Fibroblast of skin of left biceps (primary cell): ENCODE measurements around the gene HMGB2.

Experiments
- DNase-seq, 2 experiments: peaks; one replicate each; pipeline ENCODE4 v3.0.0-alpha.2; 2013; ENCODE audit warnings: low read depth in 2 of 2

The HMGB2 gene

DNA sequence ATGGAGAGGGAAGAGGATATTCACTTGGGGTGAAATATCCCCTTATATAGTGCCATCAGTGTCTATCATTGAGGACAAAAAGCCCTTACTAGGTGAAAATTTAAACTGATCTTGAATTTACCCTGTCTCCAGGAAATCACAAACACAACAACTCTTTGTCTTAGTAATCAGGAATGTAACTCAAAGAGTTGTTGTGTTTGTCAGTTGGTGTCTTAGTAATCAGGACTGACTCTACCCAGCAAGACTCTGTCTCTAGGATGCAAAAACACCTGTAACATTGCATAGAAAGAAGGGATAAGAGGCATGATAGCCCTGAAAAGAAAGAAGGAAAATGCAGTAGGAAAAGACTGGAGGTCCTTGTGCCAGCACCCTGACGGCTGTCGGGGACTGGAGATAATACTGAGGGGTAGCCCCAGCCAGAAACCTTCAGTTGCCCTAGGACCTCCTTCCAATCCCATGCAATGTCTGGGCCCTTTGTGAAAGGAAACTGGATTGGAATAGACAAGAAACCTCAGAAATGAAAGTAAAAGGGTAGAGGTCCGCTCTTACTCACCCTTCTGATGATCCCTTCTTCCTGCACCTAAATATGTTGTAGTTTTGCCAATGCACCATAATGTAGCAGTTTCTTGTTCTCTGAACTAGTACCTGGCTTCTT lies 45.3 kb downstream of the HMGB2 start:
- DNase-seq = no peak

DNA sequence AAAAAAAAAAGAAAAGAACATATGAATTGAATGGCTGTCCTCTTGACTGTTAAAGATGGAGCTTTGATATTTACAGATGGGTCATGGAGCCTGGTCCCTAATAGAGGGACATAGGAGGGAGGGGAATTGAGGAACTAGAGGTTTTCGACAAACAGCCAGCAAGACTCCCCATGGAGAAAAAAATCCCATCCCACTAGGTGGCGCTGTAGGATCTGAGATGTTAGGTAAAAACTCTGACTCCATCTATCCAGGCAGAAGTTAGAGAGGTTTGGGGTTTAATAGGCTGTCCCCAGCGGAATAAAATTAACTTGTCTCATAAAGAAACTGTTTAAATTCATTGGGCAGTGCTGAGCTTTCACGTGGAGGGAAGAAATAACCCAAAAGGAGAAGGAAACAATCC lies 45.9 kb downstream of the HMGB2 start:
- peak in 1 of 2 experiments; percentile 8 for DNase-seq

DNA sequence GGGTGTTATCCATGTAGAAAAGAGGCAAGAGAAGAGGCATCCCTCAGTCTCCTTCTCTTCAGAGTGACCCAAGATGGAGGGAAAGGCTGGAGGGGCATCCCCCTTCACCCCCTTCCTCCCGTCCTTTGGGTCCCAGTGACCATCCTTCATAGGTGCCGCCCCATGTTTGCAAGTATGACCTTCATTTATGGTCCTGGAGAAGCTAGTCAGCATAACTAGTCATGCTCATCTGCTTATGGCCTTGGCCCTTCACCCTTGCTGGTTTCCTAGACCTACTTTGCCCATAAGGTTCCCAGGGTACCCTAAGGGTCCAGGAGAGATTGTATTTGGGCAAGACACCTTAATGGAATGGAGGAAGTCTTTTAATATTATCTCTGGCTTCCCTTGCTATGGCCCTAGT lies 46.7 kb downstream of the HMGB2 start:
- DNase-seq = no peak

GRCh38 chr4:173284463-173284862 lies 49.7 kb downstream of the HMGB2 start:
- DNase-seq = no peak

GRCh38 chr4:173282626-173283025 lies 51.5 kb downstream of the HMGB2 start:
- DNase-seq = no peak

DNA sequence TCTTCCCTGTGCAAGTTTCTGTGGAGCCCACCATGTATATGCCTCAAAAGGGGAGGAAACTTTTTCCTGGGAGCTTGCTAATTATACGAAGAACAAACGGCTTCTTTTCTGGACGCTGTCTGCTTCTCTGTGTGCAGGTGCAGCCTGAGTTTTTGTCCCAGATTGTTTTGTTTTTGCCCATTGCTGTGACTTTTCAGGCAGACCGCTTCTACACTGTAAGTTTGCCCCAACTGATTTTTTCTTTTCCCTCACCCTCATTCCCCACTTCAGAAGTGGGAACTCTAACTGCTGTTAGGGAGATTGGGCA lies 51.9 kb downstream of the HMGB2 start:
- no peak for DNase-seq

GRCh38 chr4:173281406-173282255 lies 52.5 kb downstream of the HMGB2 start:
- no peak for DNase-seq
